ENCODE measurements around the gene NFIC.
"Not testable (repeated sequence)": the region's sequence is repeated elsewhere in the genome, so short reads cannot be mapped to it uniquely, and the experiment has no call there.

NFIC gene

DNA sequence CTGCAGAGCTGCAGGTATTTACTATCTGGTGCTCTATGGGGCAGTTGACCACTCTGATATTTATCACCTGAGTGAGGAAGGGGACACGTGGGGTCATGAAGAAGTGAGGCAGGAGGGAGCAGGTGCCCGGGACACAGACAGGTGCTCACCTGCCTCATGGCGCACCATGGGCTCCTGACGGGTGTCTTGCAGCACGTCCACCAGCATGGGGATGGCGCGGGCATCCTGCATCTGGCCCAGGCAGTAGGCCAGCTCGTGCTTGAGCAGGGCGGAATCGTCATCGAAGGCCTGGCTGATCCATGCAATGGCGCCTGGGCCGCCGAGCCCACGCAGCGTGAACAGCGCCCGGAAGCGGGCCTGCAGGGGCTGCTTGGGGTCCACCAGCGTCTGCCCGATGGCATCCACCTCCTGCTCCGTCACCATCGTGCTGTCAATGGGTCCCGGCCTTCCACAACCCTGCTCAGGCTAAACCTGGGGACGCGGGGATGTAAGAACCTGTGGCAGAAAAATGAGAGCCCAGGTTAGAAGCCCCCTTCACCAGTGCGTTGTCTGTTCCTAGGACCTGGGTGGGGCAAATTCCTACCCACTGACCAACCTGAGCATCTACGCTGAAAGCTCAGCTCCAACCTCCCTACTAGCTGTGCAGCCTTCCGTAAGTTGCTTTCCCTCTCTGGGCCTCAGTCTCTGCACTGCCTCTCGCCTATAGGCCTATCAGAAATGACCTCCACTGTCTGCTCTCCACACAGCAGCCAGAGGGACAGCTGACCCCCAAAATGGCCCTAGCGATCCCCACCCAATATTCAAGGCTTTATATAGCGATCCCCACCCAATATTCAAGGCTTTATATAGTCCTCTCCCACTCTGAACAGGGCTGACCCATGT lies 130.2 kb downstream of the NFIC start:
- DNase-seq: no peak

DNA sequence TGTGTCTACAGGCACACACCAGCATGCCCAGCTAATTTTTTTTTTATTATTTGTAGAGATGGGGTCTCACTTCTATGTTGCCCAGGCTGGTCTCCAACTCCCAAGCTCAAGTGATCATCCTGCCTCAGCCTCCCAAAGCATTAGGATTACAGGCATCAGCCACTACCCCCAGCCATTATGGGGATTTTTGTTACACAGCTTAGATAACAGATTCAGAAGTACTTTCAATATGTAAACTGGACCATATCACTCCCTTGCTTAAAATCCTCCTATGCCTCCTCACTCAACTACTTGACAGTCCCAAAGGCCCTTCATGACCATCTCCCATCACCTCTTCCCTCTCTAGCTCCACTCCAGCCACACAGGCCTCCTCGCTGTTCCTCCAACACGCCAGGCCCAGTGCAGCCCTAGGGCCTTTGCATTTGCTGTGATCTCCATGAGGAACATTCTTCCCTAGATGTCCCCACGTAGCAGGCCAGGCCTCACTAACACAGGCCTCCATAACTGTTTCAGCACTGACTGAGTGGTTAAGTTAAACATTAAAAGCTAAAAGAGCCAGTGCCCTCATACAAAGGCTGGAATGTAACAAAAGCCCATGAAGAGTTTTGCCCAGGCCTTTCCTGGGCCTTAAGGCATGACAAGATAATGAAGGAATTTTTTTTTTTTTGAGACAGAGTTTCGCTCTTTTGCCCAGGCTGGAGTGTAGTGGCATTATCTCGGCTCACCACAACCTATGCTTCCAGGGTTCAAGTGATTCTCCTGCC lies 131.6 kb downstream of the NFIC start:
- DNase-seq: no peak

DNA sequence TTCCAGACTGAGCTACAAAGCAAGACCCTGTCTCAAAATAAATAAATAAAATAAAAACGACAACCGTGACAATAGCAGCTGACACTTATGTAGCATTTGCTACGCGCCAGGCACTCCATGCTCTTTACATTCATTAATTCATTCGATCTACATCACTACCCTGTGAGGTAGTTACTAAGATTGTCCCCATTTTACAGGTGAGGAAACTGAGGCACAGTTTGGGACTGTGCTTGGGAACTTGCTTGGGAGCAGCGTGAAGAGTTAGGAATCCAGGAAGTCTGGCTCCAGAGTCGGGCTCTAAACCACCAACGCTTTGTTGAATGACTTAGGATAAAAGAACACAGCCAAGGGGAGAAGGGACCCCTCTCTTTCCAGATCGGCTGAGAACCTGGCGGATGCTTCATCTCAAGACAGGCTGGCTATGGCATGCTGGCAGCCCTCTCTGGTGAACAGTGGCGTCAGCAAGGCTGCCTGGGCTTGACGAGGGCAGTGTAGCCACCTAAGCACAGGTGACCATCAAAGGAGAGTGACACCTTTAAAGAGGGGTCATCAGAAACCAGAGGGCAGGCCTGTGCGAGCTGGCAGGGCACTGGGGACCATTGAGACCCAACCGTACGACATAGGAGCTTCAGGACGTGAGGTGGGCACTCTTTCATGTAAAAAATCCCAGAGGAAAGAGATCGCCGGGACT lies 133.5 kb downstream of the NFIC start:
- DNase-seq: no peak

DNA sequence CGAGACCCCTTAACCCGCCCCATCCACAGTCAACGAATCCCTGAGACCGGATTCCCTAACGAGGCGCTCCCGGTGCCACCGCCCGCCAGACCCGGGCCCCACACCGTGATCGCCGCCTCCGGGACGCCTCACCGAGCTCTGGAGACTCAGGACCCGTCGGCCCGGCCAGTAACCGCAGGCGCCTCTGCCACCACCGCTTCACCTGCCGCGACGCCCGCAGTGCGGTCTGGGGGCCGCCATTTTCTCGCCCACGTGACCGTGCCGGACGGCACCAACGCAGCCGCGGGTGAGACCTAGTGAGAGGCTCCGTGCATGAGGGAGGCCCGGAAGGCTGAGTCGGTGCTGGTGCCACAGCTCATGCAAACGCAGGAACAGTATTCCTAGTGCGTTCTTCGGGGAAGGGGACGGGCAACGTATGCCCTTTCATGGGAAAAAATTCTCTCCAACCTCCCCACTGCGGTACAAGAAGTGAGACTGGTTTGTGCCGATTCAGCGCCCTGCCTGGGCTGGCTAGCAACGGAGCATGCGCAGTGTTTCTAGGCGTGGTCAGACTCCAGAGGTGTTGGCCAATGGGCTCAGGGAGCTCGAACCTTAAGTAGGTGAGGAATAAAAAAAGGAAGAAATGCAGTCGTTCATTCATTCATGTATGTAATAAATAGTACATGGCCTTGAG lies 134.2 kb downstream of the NFIC start, which contains the start of gene DOHH:
Gene DOHH (minus strand): TSS at position 246 of the 673 bp plus-strand sequence. CDS start 3,860 bp downstream, outside the sequence.
- DNase-seq: peak; percentile 98

DNA sequence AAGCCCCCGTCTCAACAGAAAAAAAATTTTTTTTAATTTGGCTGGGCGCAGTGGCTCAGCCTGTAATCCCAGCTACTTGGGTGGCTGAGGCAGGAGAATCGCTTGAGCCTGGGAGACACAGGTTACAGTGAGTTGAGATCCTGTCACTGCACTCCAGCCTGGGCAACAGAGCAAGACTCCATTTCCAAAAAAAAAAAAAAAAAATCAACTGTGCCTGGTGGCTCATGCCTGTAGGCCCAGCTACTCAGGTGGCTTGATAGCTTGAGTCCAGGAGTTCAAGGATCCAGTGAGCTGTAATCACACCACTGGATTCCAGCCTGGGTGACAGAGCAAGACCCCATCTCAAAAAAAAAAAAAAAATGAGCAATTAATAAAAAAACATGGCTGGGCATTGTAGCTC lies 135.4 kb downstream of the NFIC start:
- no peak for DNase-seq

DNA sequence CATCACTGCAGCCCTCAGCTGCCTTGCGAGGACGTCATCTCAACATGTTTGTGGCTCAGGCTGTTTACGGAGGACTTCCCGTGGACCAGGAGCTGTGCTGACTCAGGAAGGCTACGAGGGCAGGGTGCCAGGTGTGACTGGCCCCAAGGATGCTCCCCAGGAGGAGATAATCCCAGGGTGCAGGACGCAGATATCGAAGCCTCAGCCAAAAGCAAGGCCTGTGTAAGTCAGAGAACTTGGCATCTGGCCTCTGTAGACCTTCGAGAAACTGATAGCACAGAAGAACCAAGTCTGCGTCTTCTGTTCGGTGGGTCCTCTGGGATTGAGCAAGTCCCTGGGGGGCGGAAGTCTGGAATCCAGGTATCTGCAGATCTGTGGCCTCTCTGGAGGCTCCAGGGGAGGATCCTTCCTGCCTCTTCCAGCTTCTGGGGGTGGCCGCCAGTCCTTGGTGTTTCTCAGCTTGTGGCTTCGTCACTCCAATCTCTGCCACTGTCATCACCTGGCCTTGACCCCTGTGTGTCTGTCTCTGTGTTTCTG lies 136.7 kb downstream of the NFIC start:
- no peak for DNase-seq

DNA sequence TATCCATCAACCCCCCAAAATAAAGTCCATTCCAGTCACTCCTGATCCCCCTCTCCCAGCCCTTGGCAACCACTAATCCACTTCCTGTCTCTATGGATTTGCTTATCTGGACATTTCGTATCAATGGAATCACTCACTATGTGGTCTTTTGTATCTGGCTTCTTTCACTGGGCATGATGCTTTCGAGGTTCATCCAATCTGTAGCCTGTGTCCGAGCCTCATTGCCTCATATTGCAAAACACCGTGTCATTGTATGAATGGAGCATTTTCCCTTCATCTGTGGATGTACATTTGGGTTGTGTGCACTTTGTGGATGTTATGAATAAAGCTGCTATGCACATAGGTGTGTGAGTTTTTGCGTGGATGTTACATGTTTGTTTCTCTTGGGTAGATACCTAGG lies 138.4 kb downstream of the NFIC start:
- no peak for DNase-seq

DNA sequence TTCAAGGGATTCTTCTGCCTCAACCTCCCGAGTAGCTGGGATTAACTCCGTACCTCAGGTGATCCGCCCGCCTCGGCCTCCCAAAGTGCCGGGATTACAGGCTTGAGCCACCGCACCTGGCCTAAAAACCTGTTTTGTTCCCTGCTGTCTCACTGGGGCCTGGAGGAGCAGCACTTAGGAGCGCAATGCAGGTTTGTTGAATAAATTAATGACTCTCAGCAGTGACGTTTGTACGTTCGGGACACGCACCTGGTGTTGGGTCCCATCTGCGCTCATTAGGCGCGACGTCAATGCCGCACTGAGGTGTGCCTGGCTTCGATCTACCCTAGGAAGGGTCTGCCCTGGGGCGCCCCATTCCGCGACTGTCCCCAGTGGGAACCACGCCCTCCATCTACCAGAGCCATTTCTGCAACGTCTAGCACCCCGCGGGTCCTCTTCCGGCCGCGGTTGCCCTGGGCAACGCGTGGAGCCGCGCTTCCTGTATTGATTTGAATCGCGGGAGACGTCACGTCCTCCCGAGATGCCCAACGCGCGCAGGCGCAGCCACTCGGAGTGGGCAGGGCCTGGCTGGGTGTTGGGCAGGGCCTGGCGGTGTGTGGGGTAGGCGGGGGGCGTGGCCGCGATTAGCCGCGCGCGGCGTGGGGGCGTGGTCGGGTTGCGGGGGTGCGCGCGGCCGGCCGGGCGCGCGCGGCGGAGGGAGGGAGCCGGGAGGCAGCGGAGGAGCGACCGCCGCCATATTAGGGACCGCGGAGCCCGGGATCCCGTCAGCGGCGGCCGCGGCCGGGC lies 139.4 kb downstream of the NFIC start, which contains the start of gene FZR1:
Gene FZR1 (plus strand): TSS at position 714 of the 786 bp plus-strand sequence. CDS start 16,679 bp downstream, outside the sequence.
- peak; percentile 97 for DNase-seq

DNA sequence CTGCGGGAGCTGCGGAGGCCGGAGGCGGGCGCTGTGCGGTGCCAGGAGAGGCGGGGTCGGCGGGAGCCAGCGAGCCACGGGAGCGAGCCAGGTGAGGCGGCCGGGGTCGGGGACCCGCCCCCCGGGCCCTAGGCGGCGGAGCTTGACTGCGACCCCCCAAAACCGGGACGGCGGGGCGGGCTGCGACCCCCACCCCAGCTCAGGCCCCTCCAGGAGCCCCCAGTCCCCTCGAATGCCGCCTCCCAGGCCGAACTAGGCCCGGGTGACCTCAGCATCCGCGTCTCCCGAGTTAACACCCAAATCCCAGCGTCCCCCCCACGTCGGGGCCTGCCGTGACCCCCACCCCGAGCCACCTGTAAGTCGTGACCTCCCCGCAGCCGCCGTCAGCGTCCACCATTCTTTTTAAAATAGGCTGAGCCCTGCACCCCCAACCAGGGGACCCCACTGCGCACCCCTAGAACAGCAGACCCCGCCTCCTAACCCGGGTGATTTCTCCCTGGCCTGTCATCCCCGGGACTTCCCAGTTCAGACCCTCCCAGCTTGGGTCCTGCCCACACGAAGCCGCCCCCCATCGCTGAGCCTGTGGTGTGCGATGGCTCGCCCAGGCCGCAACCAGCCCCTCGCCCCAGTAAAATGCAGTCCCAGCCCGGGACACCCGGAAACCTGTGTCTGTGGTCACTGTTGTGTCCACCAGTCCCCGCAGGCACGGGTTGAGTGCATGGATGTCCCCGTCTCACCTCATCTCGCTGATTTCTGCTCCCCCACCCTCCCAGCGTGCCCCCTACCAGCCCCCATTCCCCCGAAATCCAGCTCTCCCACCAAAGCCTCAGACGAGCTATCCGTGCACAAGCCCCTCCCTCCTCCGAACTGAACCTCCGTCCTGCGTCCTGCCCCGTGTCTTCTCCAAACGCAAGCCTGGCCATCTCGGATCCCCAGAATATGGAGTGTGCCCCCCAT lies 140.3 kb downstream of the NFIC start:
- DNase-seq: no peak

DNA sequence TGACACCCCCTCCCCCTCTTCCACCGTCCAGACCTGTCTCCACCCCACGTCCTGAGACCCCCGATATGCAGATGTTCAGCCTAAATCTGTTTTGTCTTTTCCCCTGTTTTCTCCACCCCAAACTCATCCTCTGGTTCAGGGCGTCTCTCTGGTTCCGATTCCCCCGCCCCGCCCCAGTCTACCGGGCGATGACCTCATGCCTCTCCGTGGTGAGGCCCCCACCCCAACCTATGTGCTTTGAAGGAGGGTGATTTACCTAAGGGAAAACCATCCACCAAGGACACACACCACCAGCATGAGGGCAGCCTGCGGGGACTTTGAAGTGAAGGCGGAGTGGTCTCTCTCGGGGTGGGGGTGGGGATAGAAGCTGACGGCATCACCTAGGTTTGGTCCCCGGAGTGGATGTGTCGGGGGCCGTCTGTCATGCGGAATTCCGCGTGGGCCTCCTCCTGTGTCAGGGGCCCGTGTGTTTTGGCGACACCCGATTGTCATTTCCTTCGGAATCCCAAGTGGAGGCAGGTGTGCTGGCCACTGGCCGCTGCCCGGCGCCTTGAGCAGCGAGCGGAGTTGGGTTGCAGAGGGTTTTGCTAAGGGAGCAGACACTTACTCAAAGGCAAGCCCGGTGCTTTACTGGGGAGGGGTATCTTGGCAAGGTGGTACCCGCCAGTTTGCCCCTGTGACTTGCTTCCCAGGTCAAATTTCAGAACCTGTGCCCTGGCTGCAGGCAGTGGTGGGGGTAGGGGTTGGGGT lies 141.2 kb downstream of the NFIC start:
- DNase-seq: no peak

DNA sequence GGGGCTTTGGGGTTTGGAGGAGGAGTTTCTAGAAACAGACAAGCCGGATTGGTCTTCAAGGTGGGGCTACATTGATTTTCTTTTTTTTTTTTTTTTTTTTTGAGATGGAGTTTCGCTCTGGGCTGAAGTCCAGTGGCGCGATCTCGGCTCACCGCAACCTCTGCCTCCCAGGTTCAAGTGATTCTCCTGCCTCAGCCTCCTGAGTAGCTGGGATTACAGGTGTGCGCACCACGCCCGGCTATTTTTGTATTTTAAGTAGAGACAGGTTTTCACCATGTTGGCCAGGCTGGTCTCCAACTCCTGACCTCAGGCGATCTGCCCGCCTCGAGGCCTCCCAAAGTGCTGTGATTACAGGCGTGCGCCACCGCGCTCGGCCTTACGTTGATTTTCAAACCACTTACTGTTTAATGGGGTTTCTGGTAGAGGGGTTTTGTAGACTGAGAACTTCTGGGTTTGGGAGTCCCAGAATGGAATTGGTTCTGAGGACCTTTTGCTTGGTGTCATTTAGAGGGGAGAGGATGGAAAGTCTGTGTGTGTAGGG lies 141.8 kb downstream of the NFIC start:
- DNase-seq: not testable (repeated sequence)

DNA sequence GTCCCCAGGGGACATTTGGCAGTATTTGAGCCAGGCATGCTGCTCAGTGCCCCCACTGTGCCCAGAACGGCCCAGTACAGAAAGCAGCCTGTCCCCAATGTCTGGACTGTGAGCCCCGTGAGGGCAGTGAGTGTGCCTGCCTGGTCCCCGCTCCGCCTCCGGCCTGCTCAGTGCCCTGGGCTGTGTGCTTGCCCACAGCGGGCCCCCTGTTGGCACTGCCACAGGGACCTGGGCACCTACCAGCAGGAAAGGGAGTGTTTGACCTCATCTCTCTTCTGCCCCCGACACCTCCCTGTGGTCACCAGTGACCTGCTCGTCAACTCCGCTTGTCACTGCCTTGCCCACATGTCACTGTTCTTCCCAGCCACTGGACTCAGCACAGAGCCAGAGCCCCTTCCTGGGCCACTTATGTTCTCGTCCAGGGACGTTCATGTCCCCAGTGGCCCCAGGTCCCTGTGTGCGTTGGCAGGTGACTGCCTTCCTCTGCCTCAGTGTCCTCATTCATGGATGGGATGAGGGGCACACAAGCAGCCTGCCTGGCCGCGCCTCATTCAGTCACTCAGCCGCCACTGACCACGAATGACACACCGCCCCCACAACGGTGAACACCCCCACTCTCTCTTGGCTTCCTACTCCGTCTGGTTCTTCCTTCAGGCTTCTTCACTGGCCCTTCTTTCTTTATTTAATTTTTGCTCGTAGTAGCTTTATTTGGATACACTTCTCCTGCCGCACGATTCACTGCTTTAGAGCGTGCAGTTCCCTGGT lies 142.6 kb downstream of the NFIC start:
- no peak for DNase-seq

DNA sequence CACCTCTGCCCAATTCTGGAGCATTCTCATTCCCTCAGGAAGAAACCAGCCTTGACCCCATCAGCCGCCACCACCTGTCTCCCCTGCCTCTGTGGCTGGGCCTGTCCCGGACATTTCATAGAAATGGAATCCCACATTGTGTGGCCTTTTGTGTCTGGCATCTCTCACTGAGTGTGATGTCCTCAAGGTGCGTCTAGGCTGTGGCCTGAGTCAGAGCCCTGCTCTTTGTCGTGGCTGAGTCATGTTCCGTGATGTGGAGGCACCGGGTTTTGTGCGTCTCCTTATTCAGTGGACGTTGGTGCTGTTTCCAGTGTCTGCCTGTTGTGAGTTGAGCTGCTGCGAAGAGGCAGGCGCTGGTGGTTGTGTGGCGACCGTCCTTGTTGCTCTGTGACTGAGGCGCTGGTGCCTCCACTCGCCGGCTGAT lies 143.2 kb downstream of the NFIC start:
- DNase-seq: no peak

DNA sequence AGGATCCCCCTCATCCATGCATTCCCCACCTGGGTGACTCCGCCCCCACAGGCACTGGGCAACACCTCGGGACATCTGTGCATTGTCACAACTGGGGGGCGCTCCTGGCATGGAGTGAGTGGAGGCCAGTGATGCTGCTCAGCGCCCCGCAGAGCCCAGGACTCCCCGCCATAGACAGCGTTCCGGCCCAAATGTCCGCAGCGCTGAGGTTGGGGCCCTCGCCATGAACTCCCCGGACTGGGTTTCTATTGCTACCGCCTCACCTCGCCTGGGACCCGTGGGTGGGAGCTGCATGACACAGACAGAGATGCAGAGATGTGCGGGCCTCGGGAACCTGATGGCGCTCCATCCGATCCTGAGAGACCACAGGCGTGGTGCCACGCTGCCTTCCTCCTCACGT lies 144.3 kb downstream of the NFIC start:
- no peak for DNase-seq

DNA sequence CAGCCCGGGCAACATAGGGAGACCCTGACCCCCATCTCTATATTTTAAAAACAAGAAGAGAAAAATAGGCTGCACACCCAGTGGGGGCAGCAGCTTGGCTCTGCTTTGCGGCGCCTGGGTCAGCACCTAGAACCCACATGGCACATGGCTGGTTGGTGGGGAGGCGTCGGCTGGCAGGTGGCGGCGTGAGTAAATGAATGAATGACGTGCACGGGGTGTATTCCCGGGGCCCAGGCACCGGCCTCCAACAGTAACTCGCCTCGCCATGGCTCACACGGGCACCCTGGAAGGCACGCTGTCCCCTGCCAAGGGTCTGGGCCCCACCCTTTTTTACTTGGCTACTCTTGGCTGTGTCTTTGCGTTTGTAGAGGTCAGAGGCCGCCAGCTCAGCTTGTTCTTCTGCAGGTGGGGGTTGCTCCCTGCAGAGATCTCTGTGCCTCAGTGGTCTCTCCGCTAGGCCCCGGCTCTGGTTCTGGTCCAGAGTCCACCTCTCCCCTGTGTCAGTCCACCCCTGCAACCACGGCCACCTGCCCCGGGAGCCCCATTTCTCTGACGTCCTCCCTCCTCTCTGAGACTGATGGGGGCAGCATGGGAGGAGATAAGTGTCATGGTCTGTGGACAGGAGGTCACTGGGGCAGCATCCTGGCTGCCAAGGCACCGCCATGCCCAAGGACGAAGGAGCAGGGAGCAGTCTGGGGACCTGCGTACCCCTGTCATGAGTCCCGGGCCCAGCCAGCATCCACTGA lies 145.3 kb downstream of the NFIC start:
- no peak for DNase-seq

DNA sequence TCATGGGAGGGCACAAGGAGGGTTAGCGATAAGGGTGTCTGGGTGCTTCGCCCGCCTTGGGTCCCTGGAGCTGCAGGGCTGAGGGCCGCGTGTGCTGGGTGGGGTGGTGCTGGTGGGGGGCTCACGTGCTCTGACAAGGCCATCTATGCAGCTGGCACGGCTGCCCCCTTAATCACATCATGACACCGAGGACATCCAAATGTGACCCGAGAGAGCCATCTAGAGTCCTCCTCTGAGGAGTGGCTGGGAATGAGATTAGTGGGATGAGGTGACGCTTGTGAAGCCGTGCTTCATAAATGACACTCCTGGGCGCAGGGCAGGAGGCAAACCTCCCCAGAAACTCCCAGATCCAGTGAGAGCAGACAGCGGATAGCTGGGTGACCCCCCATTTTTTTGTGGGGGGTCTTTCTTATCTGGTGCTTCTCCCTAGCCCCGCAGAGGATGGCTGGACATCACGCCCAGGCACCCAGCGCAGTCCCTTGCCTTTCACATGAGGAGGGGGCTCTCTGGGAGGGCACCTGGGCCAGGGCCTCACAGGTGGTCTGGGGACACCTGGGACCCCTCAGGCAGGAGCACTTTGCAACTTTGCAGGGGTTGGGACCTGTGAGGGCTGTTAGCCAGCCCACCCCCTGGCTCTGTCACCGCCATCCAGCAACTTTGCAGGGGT lies 146.3 kb downstream of the NFIC start:
- no peak for DNase-seq
